Measurements from ENCODE around the gene ZNF780B.

DNA sequence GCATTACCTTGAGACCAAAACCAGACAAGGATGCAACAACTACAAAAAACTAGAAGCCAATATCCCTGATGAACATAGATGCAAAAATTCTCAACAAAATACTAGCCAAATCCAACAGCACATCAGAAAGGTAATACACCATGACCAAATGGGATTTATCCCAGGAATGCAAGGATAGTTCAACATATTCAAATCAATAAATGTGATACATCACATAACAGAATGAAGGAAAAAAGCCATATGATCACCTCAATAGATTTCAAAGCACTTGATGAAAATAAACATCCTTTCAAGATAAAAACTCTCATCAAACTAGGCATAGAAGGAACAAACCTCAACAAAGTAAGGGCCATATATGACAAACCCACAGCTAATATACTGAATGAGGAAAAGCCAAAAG is 69.4 kb downstream of the ZNF780B start:
- no peak for TF ChIP-seq POLR2A (IDR thresholded peaks at IDR 0.05)
- TF ChIP-seq, protein P1, sequence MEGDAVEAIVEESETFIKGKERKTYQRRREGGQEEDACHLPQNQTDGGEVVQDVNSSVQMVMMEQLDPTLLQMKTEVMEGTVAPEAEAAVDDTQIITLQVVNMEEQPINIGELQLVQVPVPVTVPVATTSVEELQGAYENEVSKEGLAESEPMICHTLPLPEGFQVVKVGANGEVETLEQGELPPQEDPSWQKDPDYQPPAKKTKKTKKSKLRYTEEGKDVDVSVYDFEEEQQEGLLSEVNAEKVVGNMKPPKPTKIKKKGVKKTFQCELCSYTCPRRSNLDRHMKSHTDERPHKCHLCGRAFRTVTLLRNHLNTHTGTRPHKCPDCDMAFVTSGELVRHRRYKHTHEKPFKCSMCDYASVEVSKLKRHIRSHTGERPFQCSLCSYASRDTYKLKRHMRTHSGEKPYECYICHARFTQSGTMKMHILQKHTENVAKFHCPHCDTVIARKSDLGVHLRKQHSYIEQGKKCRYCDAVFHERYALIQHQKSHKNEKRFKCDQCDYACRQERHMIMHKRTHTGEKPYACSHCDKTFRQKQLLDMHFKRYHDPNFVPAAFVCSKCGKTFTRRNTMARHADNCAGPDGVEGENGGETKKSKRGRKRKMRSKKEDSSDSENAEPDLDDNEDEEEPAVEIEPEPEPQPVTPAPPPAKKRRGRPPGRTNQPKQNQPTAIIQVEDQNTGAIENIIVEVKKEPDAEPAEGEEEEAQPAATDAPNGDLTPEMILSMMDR (IDR thresholded peaks at IDR 0.05), result no peak

Measured in transverse colon (tissue), 3 donors.